ENCODE results near the gene ESPL1.
"Not testable (repeated sequence)": the region's sequence is repeated elsewhere in the genome, so short reads cannot be mapped to it uniquely, and the experiment has no call there.

The ESPL1 gene

GRCh38 chr12:53265783-53266182, 2.3 kb upstream of the ESPL1 start:
- DNase-seq = no peak

- no peak for DNase-seq
Observed at GRCh38 chr12:53267306-53267998, 647 bp upstream of the ESPL1 start.

- DNase-seq = no peak
Observed at GRCh38 chr12:53268630-53269562, 797 bp downstream of the ESPL1 start.

GRCh38 chr12:53274445-53274844, 6.3 kb downstream of the ESPL1 start:
- no peak for DNase-seq

GRCh38 chr12:53276511-53276910, 8.4 kb downstream of the ESPL1 start:
- no peak for DNase-seq

- no peak for DNase-seq
Observed at GRCh38 chr12:53277981-53278380, 9.9 kb downstream of the ESPL1 start.

GRCh38 chr12:53279283-53279869, 11.3 kb downstream of the ESPL1 start:
- DNase-seq = no peak

- no peak for DNase-seq
Observed at GRCh38 chr12:53279888-53280498, 11.9 kb downstream of the ESPL1 start.

GRCh38 chr12:53286448-53286847, 18.3 kb downstream of the ESPL1 start:
- DNase-seq = no peak

GRCh38 chr12:53287741-53288216, 19.7 kb downstream of the ESPL1 start:
- DNase-seq = no peak

- DNase-seq = no peak
Observed at GRCh38 chr12:53288322-53288721, 20.2 kb downstream of the ESPL1 start.

GRCh38 chr12:53289891-53290290, 21.8 kb downstream of the ESPL1 start:
- no peak for DNase-seq

- DNase-seq = no peak
Observed at GRCh38 chr12:53290661-53291060, 22.6 kb downstream of the ESPL1 start.

GRCh38 chr12:53292426-53292825, 24.3 kb downstream of the ESPL1 start:
- no peak for DNase-seq

- DNase-seq = no peak
Observed at GRCh38 chr12:53295070-53295890, 27.2 kb downstream of the ESPL1 start, which contains the start of gene PFDN5. TSS of gene PFDN5 (plus strand) at chr12:53295542. CDS start at chr12:53295568, 26 bp downstream.

- no peak for DNase-seq
Observed at GRCh38 chr12:53295891-53296219, 27.8 kb downstream of the ESPL1 start.

GRCh38 chr12:53297106-53297505, 29.0 kb downstream of the ESPL1 start:
- not testable (repeated sequence) for DNase-seq

GRCh38 chr12:53298164-53298563, 30.1 kb downstream of the ESPL1 start:
- DNase-seq = no peak

- DNase-seq = no peak
Observed at GRCh38 chr12:53299101-53299453, 31.0 kb downstream of the ESPL1 start.

GRCh38 chr12:53299454-53300180, 31.5 kb downstream of the ESPL1 start, which contains the start of gene MYG1:
TSS of gene MYG1 (plus strand) at chr12:53299695. CDS start at chr12:53299738, 43 bp downstream.
- no peak for DNase-seq

- DNase-seq = no peak
Observed at GRCh38 chr12:53300187-53300586, 32.1 kb downstream of the ESPL1 start.

Measured in cortex of kidney (tissue), 1 donor.